ENCODE measurements around the gene ATP5F1D.
"Not testable (repeated sequence)": the region's sequence is repeated elsewhere in the genome, so short reads cannot be mapped to it uniquely, and the experiment has no call there.

The ATP5F1D gene

GRCh38 chr19:1233115-1233667, 8.4 kb upstream of the ATP5F1D start:
- DNase-seq (ENCODE audit: low read depth): no peak

- no peak for DNase-seq (ENCODE audit: low read depth)
Measured at GRCh38 chr19:1234051-1234954, 7.2 kb upstream of the ATP5F1D start.

- DNase-seq (ENCODE audit: low read depth): no peak
Measured at GRCh38 chr19:1234955-1235380, 6.6 kb upstream of the ATP5F1D start.

- DNase-seq (ENCODE audit: low read depth): peak; percentile 65
Measured at GRCh38 chr19:1235625-1236538, 5.7 kb upstream of the ATP5F1D start.

- DNase-seq (ENCODE audit: low read depth): no peak
Measured at GRCh38 chr19:1236576-1236975, 5.0 kb upstream of the ATP5F1D start.

GRCh38 chr19:1237027-1237659, 4.4 kb upstream of the ATP5F1D start:
- DNase-seq (ENCODE audit: low read depth): peak; percentile 53

- peak; percentile 51 for DNase-seq (ENCODE audit: low read depth)
Measured at GRCh38 chr19:1237754-1238368, 3.7 kb upstream of the ATP5F1D start, which contains the start of gene CBARP. TSS of gene CBARP (minus strand) at chr19:1238005. CDS start at chr19:1236100, 1,905 bp downstream.

GRCh38 chr19:1238369-1239303, 2.9 kb upstream of the ATP5F1D start:
- no peak for DNase-seq (ENCODE audit: low read depth)

GRCh38 chr19:1239420-1239795, 2.1 kb upstream of the ATP5F1D start:
- DNase-seq (ENCODE audit: low read depth): no peak

- peak; percentile 88 for DNase-seq (ENCODE audit: low read depth)
Measured at GRCh38 chr19:1239796-1240737, 1.5 kb upstream of the ATP5F1D start.

- DNase-seq (ENCODE audit: low read depth): no peak
Measured at GRCh38 chr19:1240925-1241324, 626 bp upstream of the ATP5F1D start.

GRCh38 chr19:1243768-1244692, 2.5 kb downstream of the ATP5F1D start:
- peak; percentile 85 for DNase-seq (ENCODE audit: low read depth)

GRCh38 chr19:1244693-1245451, 3.3 kb downstream of the ATP5F1D start:
- no peak for DNase-seq (ENCODE audit: low read depth)

GRCh38 chr19:1245494-1246264, 4.1 kb downstream of the ATP5F1D start:
- DNase-seq (ENCODE audit: low read depth): no peak

GRCh38 chr19:1246265-1247087, 4.9 kb downstream of the ATP5F1D start:
- DNase-seq (ENCODE audit: low read depth): not testable (repeated sequence)

GRCh38 chr19:1247748-1248138, 6.2 kb downstream of the ATP5F1D start:
- DNase-seq (ENCODE audit: low read depth): no peak
